Measurements from ENCODE around the gene SMAGP.

GRCh38 chr12:51275088-51275487 lies 4.9 kb upstream of the SMAGP start:
- peak in 1 of 5 experiments; percentile 12 for TF ChIP-seq CTCF (IDR thresholded peaks at IDR 0.05)
- no peak for TF ChIP-seq POLR2A (IDR thresholded peaks at IDR 0.05)
- no peak for TF ChIP-seq POLR2AphosphoS5 (IDR thresholded peaks at IDR 0.05)
